NCI-H2029 (cell line): ENCODE results near the gene CBX4.
A peak's percentile ranks its signal among the peaks of the same experiment; 100 is the strongest.
"Not testable (repeated sequence)": the region's sequence is repeated elsewhere in the genome, so short reads cannot be mapped to it uniquely, and the experiment has no call there.

Experiments
- DNase-seq: peaks from one replicate; lab custom pipeline; 2025; lab: John Stamatoyannopoulos, UW

The CBX4 gene

GRCh38 chr17:79859676-79860615, 20.7 kb upstream of the CBX4 start:
- no peak for DNase-seq

DNA sequence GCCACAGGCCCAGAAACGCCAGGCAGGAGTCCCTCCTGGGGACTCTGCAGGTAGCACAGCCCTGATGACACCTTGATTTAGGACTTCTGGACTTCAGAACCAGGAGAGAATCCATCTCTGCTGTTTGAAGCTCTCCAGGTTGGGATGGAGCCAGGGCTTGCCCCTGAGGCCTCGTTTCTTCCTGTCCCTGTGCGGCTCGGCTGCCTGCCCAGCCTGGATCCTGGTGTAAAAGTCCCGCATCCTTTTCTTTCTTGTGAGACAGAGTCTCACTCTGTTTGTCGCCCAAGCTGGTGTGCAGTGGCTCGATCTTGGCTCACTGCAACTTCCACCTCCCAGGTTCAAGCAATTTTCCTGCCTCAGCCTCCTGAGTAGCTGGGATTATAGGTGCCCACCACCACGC, 17.9 kb upstream of the CBX4 start:
- DNase-seq = no peak

DNA sequence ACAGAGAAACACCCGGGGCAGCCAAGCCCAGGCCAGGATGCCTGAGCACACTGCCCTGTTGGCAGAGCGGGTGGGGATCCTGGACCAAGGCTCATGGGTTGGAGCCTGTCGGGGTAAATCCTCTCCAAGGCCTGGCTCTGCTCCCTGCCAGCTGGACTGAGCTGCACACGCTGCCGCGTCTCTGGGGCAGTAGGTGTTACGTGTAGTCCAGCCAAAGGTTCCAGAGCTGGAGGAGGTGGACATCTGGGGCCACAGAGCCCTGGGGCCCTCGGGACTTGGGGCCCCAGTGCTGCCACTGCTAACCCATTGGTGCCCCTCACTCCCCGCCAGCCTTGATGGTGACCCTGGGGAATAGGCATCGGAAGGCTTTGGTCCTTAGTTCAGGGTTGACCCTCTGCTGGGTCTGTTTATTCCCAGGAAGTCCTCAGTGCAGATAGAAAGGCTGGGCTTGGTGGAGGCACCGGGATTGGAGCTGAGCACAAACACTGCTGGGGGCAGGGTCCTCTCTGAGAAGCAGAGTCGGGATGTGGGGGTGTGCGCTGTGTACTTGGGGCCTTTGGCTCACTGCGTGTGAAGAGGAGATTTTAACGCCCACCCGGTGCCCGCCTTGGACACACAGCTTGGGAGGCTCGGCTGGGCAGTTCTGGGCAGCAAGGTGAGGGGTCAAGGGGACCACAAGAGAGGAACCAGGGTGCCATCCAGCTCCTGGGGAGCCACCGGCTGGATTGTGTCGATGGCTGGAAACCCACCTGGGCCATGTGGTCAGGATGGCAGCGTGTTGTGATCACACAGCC, 16.3 kb upstream of the CBX4 start:
- DNase-seq = no peak

- DNase-seq = no peak
Observed at GRCh38 chr17:79854080-79855060, 15.1 kb upstream of the CBX4 start.

DNA sequence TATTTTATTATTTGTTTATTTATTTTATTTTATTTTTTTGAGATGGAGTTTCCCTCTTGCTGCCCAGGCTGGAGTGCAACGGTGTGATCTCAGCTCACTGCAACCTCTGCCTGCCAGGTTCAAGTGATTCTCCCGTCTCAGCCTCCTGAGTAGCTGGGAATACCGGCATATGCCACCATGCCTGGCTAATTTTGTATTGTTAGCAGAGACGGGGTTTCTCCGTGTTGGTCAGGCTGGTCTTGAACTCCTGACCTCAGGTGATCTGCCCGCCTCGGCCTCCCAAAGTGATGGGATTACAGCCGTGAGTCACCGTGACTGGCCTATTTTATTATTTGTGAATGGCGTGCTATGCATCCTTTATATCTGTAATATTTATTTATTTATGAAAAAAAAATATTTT, 13.9 kb upstream of the CBX4 start:
- not testable (repeated sequence) for DNase-seq

- no peak for DNase-seq
Observed at GRCh38 chr17:79852748-79853147, 13.5 kb upstream of the CBX4 start.

DNA sequence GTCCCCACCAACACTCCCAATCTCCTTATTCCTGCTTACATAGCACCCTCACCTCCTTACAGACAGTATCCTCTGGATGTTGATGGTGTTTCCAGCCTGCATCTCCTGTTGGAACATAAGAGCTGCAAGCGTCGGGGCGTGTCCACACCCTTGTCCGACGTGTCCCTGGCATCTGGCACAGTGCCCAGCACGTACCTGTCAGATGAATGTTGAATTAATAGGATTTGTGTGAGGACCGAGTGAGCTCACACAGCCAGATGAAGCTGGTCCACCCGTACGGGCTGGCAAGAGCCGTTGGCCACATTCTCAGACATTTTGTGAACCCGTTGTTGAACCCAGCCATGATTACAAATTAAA, 12.2 kb upstream of the CBX4 start:
- DNase-seq = peak; percentile 58

- no peak for DNase-seq
Observed at GRCh38 chr17:79850571-79851460, 11.6 kb upstream of the CBX4 start.

GRCh38 chr17:79849953-79850352, 10.7 kb upstream of the CBX4 start:
- no peak for DNase-seq

GRCh38 chr17:79848370-79848766, 9.1 kb upstream of the CBX4 start:
- DNase-seq = no peak

- DNase-seq = no peak
Observed at GRCh38 chr17:79847698-79848369, 8.6 kb upstream of the CBX4 start.

DNA sequence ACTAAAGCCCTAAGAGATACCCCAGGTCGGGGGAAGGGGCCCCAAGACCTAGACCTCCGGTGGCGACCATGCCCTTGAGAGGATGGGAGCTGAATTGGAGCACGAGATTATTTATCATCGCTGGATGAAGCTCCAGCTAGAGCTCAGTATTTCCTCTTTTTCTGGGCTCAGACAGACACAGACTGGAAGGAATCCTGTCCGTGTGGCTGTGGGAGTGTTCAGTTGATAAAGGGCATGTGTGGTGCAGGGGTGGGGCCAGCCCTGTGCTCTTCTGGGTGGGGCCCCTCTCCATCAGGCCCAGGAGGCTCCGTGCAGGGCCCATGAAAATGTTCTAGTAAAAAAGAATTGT, 6.3 kb upstream of the CBX4 start:
- no peak for DNase-seq

GRCh38 chr17:79844869-79845600, 5.8 kb upstream of the CBX4 start:
- DNase-seq = no peak

DNA sequence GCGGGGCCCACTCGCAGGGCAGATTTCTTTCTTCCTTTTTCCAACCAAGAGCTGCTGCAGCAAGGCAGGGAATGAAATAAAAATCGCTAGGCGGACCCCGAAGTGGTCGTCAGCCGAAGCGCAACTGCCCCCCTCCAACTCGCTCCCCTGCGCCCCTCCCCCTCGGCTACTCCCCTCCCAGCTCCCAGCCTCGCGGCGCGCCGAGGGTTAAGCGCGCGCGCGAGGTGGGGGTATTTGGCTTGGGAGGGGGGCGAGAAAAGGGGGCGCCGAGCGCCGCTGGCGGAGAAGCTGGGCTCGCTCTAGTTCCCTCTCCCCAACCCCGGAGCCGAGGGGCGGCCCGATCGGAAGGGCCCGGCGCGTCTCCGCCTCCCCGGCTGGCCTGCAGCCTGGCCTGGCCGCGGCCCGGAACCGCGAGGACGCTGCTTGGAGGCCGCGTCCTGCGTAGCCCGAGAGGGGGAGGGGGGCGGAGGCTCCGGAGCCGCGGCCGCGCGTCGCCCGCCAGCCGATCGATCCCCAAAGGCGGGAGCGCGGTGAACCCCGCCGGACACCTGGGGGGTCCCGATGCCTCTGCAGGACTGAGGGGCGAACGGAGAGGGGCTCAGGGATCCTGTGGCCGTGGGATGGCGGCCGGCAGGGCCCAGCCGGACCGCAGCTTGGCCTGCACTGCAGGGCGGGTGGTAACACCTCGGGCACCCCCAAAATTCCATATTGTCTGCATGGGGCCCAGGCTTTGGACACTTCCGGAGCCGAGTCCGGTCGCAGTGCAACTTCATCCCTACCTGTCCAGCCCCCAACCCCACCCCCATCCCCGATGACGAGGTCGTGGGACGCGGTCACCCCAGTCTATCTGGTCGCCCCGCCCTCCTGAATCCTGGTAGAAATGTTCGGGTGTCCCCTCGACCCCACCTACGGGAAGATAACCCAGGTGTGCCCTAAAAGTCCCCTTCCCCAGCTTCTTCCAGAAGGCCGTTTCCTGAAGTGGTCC, 4.9 kb upstream of the CBX4 start:
- no peak for DNase-seq

DNA sequence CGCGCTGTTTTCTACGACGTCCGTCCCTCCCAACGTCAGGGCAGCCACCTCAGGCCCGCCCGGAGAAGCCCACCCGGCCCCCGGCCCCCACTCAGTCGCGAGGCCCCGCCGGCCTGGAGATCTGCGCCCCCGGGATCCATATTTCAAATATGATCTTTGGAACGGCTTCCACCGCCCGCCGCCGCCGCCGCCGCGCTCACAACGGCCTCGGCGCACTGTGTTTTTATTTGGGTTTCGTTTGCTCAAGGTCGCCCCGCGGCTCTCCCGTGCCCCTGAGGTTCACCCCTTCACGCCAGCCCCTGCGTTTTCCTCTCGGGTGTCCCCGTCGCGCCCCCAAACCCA, 4.2 kb upstream of the CBX4 start:
- DNase-seq = no peak

- no peak for DNase-seq
Observed at GRCh38 chr17:79842656-79843473, 3.6 kb upstream of the CBX4 start.

DNA sequence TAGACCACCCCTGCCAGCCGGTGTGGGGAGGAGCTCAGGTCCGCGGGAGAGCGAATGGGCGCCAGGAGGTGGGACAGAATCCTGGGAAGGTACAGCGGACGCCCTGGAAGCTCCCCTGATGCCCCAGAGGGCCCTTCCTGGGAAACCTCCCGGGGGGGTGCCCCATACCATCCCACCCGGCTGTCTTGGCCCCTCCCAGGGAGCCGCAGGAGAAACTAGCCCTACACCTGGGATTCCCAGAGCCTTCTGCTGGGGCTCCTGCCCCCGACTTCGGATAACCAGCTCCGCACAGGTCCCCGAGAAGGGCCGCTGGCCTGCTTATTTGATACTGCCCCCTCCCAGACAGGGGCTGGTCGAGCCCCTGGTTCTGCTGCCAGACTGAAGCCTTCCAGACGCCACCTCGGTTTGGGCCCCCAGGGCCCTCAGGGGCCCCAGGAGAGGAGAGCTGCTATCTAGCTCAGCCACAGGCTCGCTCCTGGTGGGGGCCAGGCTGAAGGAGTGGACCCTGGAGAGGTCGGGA, 3.0 kb upstream of the CBX4 start:
- no peak for DNase-seq
